ENCODE results near the gene PAPPA2.

PAPPA2 gene

GRCh38 chr1:176696109-176696508 is 233.1 kb downstream of the PAPPA2 start:
- H3K4me3 ChIP-seq (ENCODE audit: low read depth, low read length), result no peak overlapping the region
- TF ChIP-seq, protein P1, sequence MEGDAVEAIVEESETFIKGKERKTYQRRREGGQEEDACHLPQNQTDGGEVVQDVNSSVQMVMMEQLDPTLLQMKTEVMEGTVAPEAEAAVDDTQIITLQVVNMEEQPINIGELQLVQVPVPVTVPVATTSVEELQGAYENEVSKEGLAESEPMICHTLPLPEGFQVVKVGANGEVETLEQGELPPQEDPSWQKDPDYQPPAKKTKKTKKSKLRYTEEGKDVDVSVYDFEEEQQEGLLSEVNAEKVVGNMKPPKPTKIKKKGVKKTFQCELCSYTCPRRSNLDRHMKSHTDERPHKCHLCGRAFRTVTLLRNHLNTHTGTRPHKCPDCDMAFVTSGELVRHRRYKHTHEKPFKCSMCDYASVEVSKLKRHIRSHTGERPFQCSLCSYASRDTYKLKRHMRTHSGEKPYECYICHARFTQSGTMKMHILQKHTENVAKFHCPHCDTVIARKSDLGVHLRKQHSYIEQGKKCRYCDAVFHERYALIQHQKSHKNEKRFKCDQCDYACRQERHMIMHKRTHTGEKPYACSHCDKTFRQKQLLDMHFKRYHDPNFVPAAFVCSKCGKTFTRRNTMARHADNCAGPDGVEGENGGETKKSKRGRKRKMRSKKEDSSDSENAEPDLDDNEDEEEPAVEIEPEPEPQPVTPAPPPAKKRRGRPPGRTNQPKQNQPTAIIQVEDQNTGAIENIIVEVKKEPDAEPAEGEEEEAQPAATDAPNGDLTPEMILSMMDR (IDR thresholded peaks at IDR 0.05; ENCODE audit: low read depth, low read length), result no peak

GRCh38 chr1:176696689-176697088 is 233.7 kb downstream of the PAPPA2 start:
- TF ChIP-seq, protein P1 (IDR thresholded peaks at IDR 0.05; ENCODE audit: low read depth, low read length), result no peak
- no peak overlapping the region for H3K4me3 ChIP-seq (ENCODE audit: low read depth, low read length)

DNA sequence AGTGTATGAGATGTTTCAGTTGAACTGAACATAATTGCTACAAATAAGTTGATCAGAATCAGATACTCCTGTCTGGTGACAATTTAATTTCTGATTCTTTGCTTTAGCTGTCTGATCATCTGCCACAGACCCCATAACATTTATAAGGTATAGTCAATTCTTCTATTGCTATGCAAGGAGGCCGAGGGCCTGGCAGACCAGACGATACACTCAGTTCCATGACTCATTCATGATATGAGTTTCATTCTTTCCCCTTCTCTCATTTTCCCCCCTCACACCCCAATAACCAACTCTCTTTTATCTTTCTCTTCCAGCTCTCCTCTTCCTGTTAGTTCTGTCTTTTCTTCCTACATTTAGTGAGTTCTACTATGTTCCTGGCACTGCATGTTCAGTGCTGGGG is 236.8 kb downstream of the PAPPA2 start:
- TF ChIP-seq, protein P1 (IDR thresholded peaks at IDR 0.05; ENCODE audit: low read depth, low read length), result no peak

GRCh38 chr1:176701151-176701866 is 238.3 kb downstream of the PAPPA2 start:
- H3K4me3 ChIP-seq (ENCODE audit: low read depth, low read length), result no peak overlapping the region
- TF ChIP-seq, protein P1 (IDR thresholded peaks at IDR 0.05; ENCODE audit: low read depth, low read length), result no peak

More for the DNA sequence above, 236.8 kb downstream of the PAPPA2 start:
- no peak overlapping the region for H3K4me3 ChIP-seq (ENCODE audit: low read depth, low read length)

DNA sequence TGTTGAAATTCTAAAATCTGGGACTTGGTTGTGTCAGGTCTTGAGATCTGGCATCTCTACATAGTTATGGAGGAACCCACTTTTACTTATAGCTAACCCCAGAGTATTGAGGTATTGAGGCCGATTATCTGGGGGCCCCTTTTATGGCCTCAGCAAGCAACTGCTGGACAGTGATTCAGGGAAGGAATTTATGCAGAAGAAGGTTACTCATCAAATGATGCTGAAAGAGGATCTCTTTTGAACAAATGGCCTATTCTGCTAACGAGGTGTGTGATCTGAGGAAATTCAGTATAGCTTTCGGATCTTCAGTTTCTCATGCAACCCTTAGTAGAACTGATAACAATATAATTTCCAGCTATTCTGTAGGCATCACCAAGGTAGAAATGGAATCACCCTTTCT is 239.9 kb downstream of the PAPPA2 start:
- TF ChIP-seq, protein P1 (IDR thresholded peaks at IDR 0.05; ENCODE audit: low read depth, low read length), result no peak
- H3K4me3 ChIP-seq (ENCODE audit: low read depth, low read length), result no peak overlapping the region

GRCh38 chr1:176705585-176705984 is 242.6 kb downstream of the PAPPA2 start:
- TF ChIP-seq, protein P1 (IDR thresholded peaks at IDR 0.05; ENCODE audit: low read depth, low read length), result no peak
- H3K4me3 ChIP-seq (ENCODE audit: low read depth, low read length), result no peak overlapping the region

GRCh38 chr1:176717066-176717750 is 254.2 kb downstream of the PAPPA2 start:
- H3K4me3 ChIP-seq (ENCODE audit: low read depth, low read length), result no peak overlapping the region
- TF ChIP-seq, protein P1 (IDR thresholded peaks at IDR 0.05; ENCODE audit: low read depth, low read length), result no peak
